ENCODE results near the gene AGK.
"Not testable (repeated sequence)": the region's sequence is repeated elsewhere in the genome, so short reads cannot be mapped to it uniquely, and the experiment has no call there.

Gene AGK

DNA sequence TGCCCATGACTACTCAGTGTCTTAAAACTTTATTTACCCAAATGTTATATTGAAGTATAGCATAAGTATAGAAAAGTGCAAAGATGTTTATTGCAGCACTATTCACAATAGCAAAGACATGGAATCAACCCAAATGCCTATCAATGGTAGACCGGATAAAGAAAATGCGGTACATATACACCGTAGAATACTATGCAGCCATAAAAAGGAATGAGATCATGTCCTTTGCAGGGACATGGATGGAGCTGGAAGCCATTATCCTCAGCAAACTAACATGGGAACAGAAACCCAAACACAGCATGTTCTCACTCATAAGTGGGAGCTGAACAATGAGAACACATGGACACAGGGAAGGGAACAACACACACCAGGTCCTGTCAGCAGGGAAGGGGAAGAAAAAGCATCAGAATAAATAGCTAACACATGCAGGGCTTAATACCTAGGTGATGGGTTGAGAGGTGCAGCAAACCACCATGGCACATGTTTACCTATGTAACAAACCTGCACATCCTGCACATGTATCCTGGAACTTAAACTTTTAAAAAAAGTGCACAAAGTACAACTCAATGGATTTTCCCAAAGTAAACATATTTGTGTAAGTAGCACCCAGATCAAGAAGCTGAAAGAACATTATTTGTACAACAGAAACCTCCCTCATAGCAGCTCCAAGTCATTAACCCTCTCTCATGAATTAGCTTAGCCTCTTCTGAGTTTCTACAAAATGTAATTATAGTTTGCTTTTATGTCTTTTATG, 138.0 kb downstream of the AGK start:
- not testable (repeated sequence) for DNase-seq; H3K9me3 ChIP-seq (ENCODE audit: insufficient read depth, low read depth, low read length); H2BK12ac ChIP-seq (ENCODE audit: low read length); H2AFZ ChIP-seq (ENCODE audit: insufficient read depth, low read length, poor library complexity); H3K27ac ChIP-seq (ENCODE audit: low read depth, low read length); H3K4me3 ChIP-seq (ENCODE audit: low read depth, low read length); H3K23ac ChIP-seq (ENCODE audit: low read length); H3K27me3 ChIP-seq (ENCODE audit: insufficient read depth, low read length); H2AK5ac ChIP-seq (ENCODE audit: low read length); H3K79me2 ChIP-seq (ENCODE audit: control insufficient read depth, insufficient read depth, low read length, poor library complexity); H2BK5ac ChIP-seq (ENCODE audit: low read depth, low read length, poor library complexity); H4K8ac ChIP-seq (ENCODE audit: low read depth, low read length); H3K4ac ChIP-seq (ENCODE audit: low read depth, low read length); H3K4me2 ChIP-seq (ENCODE audit: low read length); H4K12ac ChIP-seq (ENCODE audit: low read depth, low read length); H3K4me1 ChIP-seq (ENCODE audit: control insufficient read depth in 1 of 2, insufficient read depth in 2 of 2, low read length in 2 of 2); H3K14ac ChIP-seq (ENCODE audit: low read length); H2BK120ac ChIP-seq (ENCODE audit: insufficient read depth, low read length, poor library complexity); H3K79me1 ChIP-seq (ENCODE audit: low read length); H4K91ac ChIP-seq (ENCODE audit: low read depth, low read length); H3K18ac ChIP-seq (ENCODE audit: low read length); H3K9ac ChIP-seq (ENCODE audit: low read length)
- WGBS (ENCODE audit: extremely low coverage, insufficient coverage, insufficient read length): no CpG with 5 or more reads among the region's 3 CpGs
- H3K36me3 ChIP-seq (ENCODE audit: control insufficient read depth in 1 of 2, insufficient read depth in 2 of 2, low read length in 2 of 2): peaks cover 3 to 11% of the 10 kb centered on the region in 2 experiments

- no peak overlapping the region for H3K4me2 ChIP-seq (ENCODE audit: low read length)
- H4K8ac ChIP-seq (ENCODE audit: low read depth, low read length): no peak overlapping the region
- H3K27me3 ChIP-seq (ENCODE audit: insufficient read depth, low read length): no peaks in the 10 kb centered on the region
- no CpG with 5 or more reads among the region's 3 CpGs for WGBS (ENCODE audit: extremely low coverage, insufficient coverage, insufficient read length)
- no peaks in the 10 kb centered on the region for H3K9me3 ChIP-seq (ENCODE audit: insufficient read depth, low read depth, low read length)
- no peaks in the 10 kb centered on the region for H3K79me1 ChIP-seq (ENCODE audit: low read length)
- no peak overlapping the region for H2AFZ ChIP-seq (ENCODE audit: insufficient read depth, low read length, poor library complexity)
- no peak overlapping the region for H2BK120ac ChIP-seq (ENCODE audit: insufficient read depth, low read length, poor library complexity)
- H3K14ac ChIP-seq (ENCODE audit: low read length): no peak overlapping the region
- H3K4me1 ChIP-seq (ENCODE audit: control insufficient read depth in 1 of 2, insufficient read depth in 2 of 2, low read length in 2 of 2): no peaks in the 10 kb centered on the region
- H3K4ac ChIP-seq (ENCODE audit: low read depth, low read length): no peak overlapping the region
- no peak overlapping the region for H4K91ac ChIP-seq (ENCODE audit: low read depth, low read length)
- H2BK5ac ChIP-seq (ENCODE audit: low read depth, low read length, poor library complexity): no peak overlapping the region
- no peak for DNase-seq
- H2BK12ac ChIP-seq (ENCODE audit: low read length): no peak overlapping the region
- H2AK5ac ChIP-seq (ENCODE audit: low read length): no peak overlapping the region
- H3K79me2 ChIP-seq (ENCODE audit: control insufficient read depth, insufficient read depth, low read length, poor library complexity): no peaks in the 10 kb centered on the region
- H4K12ac ChIP-seq (ENCODE audit: low read depth, low read length): no peak overlapping the region
- H3K23ac ChIP-seq (ENCODE audit: low read length): no peak overlapping the region
- H3K4me3 ChIP-seq (ENCODE audit: low read depth, low read length): no peak overlapping the region
- no peak overlapping the region for H3K18ac ChIP-seq (ENCODE audit: low read length)
- H3K36me3 ChIP-seq (ENCODE audit: control insufficient read depth in 1 of 2, insufficient read depth in 2 of 2, low read length in 2 of 2): peaks cover 0 to 4% of the 10 kb centered on the region in 2 experiments
- no peak overlapping the region for H3K27ac ChIP-seq (ENCODE audit: low read depth, low read length)
- H3K9ac ChIP-seq (ENCODE audit: low read length): no peak overlapping the region
Measured at GRCh38 chr7:141691540-141691939, 140.3 kb downstream of the AGK start.

DNA sequence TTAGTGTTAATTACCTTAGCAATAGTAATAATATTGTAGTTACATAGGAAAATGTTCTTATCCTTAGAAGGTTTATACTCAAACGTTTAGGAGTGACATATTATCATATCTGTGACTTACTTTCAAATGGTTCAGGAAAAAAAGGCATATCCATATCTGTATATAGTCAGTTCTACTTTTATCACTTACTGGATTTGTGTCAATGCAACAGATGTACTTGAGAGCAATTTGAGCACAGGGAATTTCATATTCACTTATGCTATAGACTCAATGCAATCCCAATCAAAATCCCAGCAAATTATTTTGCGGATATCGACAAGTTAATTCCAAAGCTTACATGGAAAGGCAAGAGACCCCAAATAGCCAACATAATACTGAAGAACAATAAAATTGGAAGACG, 140.8 kb downstream of the AGK start:
- Histone ChIP-seq H2AFZ (ENCODE audit: insufficient read depth, low read length, poor library complexity) (no peak overlapping the region), H4K91ac (ENCODE audit: low read depth, low read length) (no peak overlapping the region), H2BK120ac (ENCODE audit: insufficient read depth, low read length, poor library complexity) (no peak overlapping the region), H2BK5ac (ENCODE audit: low read depth, low read length, poor library complexity) (no peak overlapping the region), H3K23ac (ENCODE audit: low read length) (no peak overlapping the region), H3K14ac (ENCODE audit: low read length) (no peak overlapping the region), H3K36me3 (ENCODE audit: control insufficient read depth in 1 of 2, insufficient read depth in 2 of 2, low read length in 2 of 2) (peaks cover 0 to 4% of the 10 kb centered on the region in 2 experiments), H3K27ac (ENCODE audit: low read depth, low read length) (no peak overlapping the region), H3K79me2 (ENCODE audit: control insufficient read depth, insufficient read depth, low read length, poor library complexity) (no peaks in the 10 kb centered on the region), H3K4me1 (ENCODE audit: control insufficient read depth in 1 of 2, insufficient read depth in 2 of 2, low read length in 2 of 2) (no peaks in the 10 kb centered on the region), H3K4me3 (ENCODE audit: low read depth, low read length) (no peak overlapping the region), H3K27me3 (ENCODE audit: insufficient read depth, low read length) (no peaks in the 10 kb centered on the region), H2AK5ac (ENCODE audit: low read length) (no peak overlapping the region), H3K9me3 (ENCODE audit: insufficient read depth, low read depth, low read length) (no peaks in the 10 kb centered on the region), H4K12ac (ENCODE audit: low read depth, low read length) (no peak overlapping the region), H3K4ac (ENCODE audit: low read depth, low read length) (no peak overlapping the region), H3K18ac (ENCODE audit: low read length) (no peak overlapping the region), H3K9ac (ENCODE audit: low read length) (no peak overlapping the region), H3K79me1 (ENCODE audit: low read length) (no peaks in the 10 kb centered on the region), H4K8ac (ENCODE audit: low read depth, low read length) (no peak overlapping the region), H3K4me2 (ENCODE audit: low read length) (no peak overlapping the region), H2BK12ac (ENCODE audit: low read length) (no peak overlapping the region)
- no peak for DNase-seq
- WGBS (ENCODE audit: extremely low coverage, insufficient coverage, insufficient read length): no CpG with 5 or more reads among the region's 4 CpGs

DNA sequence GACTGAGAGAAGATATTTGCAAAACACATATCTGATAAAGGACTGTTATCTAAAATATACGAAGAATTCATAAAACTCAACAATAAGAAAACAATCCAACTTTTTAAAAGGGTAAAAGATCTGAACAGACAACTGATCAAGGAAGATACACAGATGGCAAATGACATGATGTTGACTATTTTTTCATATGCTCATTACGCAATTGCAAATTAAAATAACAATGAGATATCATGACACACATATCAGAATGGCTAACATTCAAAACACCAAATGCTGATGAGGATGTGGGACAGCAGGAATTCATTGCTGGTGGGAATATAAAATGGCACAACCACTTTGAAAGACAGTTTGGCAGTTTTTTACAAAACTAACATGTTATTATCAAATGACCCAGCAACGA, 141.9 kb downstream of the AGK start:
- Histone ChIP-seq H3K9ac (ENCODE audit: low read length) (no peak overlapping the region), H4K12ac (ENCODE audit: low read depth, low read length) (no peak overlapping the region), H4K8ac (ENCODE audit: low read depth, low read length) (no peak overlapping the region), H2AFZ (ENCODE audit: insufficient read depth, low read length, poor library complexity) (no peak overlapping the region), H4K91ac (ENCODE audit: low read depth, low read length) (no peak overlapping the region), H2BK120ac (ENCODE audit: insufficient read depth, low read length, poor library complexity) (no peak overlapping the region), H3K18ac (ENCODE audit: low read length) (no peak overlapping the region), H3K36me3 (ENCODE audit: control insufficient read depth in 1 of 2, insufficient read depth in 2 of 2, low read length in 2 of 2) (peaks cover 0 to 4% of the 10 kb centered on the region in 2 experiments), H3K23ac (ENCODE audit: low read length) (no peak overlapping the region), H2BK12ac (ENCODE audit: low read length) (no peak overlapping the region), H3K79me2 (ENCODE audit: control insufficient read depth, insufficient read depth, low read length, poor library complexity) (no peaks in the 10 kb centered on the region), H3K27ac (ENCODE audit: low read depth, low read length) (no peak overlapping the region), H3K4me3 (ENCODE audit: low read depth, low read length) (no peak overlapping the region), H3K4ac (ENCODE audit: low read depth, low read length) (no peak overlapping the region), H3K9me3 (ENCODE audit: insufficient read depth, low read depth, low read length) (no peaks in the 10 kb centered on the region), H3K4me1 (ENCODE audit: control insufficient read depth in 1 of 2, insufficient read depth in 2 of 2, low read length in 2 of 2) (no peaks in the 10 kb centered on the region), H3K79me1 (ENCODE audit: low read length) (no peaks in the 10 kb centered on the region), H3K4me2 (ENCODE audit: low read length) (no peak overlapping the region), H3K14ac (ENCODE audit: low read length) (no peak overlapping the region), H2BK5ac (ENCODE audit: low read depth, low read length, poor library complexity) (no peak overlapping the region), H3K27me3 (ENCODE audit: insufficient read depth, low read length) (no peaks in the 10 kb centered on the region), H2AK5ac (ENCODE audit: low read length) (no peak overlapping the region)
- WGBS (ENCODE audit: extremely low coverage, insufficient coverage, insufficient read length): no CpG with 5 or more reads among the region's 3 CpGs
- peak in 1 of 2 donors; percentile 35 for DNase-seq

Data from trophoblast cell (in vitro differentiated cells and primary cell).